HG02642 (cell line): ENCODE results near the gene SSR2.

Source experiments
- ATAC-seq: cut with Tn5 transposase; IDR thresholded peaks from one replicate; pipeline ENCODE4 v1.9.1; 2021; ENCODE audit warnings: mild to moderate bottlenecking; ENCODE audit not compliant: unreplicated experiment, poor library complexity

Gene SSR2

DNA sequence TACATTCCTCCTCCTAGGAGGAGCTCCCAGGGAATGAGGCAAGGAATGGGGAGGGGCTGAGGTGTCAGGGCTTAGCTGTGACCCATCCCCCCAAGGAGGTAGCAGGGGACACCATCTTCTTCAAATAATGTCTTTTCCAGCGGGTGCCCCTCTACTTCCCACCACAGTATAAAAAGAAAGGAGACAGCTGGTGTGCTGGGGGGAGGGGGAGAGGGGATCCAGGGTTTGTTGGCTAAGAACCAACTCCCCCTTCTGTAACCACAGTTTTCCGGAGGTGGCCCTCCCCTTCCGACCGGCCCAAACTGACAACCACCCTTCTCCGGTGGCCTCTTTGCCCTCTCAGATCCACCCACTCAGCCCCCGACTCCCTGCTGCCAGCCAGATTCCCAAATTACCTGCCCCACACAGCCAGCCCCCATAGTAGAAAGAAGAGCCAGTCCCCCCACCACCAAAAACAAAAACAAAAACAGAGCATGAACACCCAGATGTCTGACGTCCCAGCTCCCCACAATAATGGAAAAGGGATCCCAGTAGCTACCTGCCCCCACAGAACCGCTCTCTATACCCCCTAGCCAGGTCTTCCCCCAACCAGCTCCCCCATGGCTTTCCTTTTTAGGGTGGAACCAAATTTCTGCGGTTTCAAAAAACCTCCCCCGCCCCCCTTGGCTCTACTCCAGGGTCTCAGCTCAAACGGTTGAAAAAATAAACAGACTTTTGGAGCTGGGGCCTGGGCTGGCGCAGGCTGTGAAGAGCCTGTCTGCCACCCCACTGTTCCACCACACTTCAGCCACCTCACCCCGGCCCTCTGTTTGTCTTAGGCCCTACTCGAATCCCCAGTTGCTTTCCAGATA is 44.5 kb downstream of the SSR2 start:
- no peak for ATAC-seq

DNA sequence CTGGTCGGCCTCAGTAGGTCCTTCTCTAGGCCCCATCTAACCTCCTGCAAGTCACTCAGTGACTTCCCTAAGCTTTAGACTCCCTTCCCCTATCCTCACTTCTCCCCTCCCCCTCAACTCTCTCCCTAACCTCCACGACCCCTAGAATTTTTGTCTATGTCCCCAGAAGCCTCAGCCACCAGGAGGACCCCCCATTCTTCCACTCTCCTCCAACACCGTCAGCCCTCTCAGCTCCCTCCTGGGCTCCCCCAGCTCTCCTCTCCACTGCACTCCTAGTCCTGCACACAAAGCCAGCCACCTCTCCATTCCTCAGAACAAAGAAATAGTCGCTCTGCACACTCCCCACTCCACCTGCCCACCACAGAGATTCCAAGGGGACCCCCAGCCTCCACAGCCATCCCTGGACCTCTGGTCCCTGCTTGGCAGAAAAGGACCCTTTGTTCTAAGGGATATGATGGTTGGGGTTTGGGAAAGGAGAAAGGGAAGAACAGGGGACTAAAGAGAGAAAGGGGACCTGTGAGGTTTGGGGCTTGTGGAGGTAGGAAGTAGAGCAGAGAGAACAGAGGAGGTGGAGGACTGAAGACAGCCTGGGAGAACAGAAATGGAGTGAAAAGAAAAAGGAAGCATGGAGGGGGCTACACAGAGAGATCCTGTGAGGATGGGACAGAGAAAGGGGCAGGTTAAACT is 45.2 kb downstream of the SSR2 start:
- no peak for ATAC-seq

DNA sequence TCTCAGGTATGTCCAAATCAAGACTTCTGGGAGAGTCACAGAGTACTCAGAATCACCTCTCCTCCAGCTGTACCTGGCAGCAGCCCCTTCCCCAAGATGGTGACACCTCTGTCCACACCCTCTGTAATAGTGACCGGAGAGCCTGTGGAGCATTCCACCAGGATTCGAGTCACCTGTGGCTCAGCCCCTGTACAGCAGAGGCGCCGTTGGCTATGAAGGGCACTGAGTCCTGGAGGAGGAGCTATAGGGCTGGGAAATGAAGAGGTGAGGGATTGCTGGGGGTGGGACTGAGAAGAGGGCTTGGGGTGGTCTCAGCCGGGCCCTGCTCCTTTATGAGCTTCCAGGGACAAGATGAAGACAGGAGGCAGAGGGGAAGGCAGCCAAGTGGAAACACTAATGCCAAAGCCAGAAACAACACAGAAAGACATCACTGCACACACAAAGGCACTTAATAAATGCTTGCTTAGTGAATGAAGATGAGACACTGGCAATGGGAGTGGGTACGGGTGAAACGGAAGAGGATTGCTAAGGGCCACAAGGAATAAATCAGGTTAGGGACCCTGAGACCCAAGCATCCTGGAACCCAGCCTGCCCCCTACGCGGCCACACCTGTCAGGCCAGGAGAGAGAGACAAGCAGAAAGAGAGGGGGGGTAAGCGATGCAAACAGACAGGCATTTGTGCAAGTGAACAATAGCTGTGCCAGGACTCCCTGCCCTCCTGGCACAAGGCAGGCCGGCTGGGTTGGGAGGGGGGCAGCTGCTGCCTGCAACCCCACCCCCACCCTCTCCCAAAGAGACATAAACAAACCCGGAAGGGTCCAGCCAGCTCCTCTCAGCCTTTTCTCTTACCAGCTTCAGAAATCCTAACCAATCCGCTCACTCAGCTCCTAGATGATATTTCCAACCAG is 46.3 kb downstream of the SSR2 start:
- ATAC-seq, result no peak

DNA sequence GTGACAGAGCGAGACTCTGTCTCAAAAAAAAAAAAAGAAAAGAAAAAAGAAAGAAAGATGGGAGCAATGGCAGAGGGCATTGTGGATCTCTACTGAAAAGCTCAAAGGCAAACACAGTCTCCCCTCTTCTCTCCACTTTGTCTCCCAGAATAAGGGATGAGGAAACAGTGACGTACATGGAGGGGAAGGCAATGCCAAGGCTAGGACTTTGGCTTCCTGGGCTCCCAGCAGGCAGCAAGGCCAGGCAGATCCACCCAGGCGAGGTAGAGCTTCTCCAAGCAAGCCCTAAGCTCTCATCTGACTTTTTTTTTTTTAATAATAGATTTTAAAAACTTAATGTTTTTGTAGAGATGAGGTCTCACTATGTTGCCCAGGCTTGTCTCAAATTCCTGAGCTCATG is 47.0 kb downstream of the SSR2 start:
- no peak for ATAC-seq

DNA sequence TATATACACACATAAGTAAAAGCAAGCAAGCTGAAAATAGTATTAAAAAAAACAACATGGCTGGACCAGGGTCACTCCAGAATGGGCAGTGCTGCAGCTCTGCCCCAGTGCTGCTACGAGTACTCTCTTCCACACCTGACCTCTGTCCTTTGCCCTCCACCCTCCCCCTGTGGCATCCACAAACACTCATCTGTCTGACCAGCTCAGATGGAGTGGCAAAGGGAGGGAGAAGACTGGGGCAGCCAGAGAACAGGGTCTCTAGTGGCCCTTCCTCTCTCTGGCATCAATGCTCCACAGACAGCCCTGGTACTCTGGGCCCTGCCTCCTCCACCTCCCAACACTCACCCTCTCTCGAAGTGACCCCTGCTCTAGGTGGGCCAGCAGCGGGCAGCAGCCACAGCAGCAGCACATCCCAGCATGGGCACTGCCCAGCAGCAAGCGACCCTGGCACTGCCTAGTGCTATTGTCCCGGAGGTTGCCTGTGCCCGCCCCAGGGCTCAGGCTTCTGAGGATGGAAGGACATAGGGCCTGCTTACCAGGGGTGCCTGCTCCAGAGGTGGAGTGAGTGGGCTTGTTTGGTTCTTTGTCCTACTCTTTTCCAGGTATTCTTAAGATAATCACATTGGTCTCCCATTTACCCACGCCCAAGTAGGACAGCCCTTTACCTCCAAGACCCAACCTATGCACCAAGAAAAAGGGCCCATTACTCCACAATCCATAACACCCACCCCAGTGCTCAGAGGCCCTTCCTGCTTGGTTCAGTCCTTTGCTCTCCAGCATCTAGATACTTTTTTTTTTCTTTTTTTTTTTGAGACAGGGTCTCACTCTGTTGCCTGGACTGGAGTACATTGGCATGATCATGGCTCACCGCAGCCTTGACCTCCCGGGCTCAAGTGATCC is 48.6 kb downstream of the SSR2 start:
- ATAC-seq, result no peak

DNA sequence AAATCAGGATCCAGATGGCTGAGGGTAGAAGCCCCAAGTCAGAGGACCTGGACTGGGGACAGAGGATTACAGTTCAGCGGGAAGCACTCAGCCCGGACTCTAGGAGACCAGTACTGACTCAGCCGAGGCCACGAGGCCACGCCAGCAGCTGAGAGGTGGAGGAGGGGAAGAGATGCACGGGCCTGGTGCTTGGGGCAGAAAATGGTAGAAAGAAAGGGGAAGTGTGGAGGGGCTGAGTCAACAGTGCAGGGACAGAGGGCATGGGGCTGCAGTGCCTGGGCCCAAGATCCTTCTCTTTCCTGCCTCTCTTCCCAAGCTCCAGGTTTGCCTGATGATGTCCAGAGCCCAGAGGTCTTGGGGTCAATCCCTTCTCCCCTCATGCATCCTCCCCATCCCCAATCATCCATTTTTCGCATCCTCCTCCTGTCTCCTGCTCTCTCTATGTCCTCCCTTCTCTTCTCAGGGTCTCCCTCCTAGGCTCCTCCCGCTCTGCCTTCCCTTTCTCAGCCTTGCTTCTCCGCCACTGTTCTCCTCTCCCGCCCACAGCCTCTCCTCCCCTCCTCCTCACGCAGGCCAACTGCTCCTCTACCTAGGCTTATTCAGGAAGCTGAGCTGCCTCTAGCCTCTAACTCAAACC is 50.1 kb downstream of the SSR2 start:
- no peak for ATAC-seq

DNA sequence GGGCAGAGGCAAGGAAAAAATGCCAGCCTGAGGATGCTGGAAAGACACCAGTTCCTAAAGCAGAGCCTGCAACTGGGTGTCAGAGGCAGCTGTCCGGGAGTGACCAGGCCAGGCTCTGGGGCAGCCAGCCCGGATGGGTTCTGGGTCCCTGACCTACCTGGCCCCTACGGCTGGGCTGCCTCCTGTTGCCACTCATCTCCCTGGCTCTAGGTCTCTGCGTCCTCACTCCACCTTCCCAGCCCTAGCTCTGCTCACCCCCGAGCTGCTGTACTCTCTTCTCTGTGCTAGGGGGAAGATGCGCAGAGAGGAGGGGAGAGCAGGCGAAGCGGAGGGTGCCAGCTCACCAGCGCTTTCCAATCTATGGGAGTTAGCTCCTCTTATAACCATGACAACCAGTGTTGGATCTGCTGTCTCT is 51.4 kb downstream of the SSR2 start:
- ATAC-seq, result no peak

DNA sequence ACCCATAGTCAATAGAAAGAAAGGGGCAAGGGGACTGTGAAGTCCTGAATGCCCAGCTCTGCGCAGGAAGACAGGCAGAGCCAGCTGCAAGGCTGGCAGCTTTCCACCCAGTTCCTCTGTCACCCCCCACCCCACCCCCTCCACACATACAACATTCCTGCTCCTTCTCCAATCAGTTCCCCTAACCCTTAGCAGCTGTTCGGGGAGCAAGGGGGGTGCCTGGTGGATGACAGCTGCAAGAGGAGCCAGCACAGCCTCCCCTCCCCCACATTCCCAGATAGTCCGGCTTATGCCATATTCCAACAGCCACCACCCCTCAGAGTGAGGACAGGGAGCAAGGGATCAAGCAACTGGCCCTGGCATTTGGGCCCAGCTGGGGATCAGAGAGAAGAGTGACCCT is 52.1 kb downstream of the SSR2 start:
- no peak for ATAC-seq

DNA sequence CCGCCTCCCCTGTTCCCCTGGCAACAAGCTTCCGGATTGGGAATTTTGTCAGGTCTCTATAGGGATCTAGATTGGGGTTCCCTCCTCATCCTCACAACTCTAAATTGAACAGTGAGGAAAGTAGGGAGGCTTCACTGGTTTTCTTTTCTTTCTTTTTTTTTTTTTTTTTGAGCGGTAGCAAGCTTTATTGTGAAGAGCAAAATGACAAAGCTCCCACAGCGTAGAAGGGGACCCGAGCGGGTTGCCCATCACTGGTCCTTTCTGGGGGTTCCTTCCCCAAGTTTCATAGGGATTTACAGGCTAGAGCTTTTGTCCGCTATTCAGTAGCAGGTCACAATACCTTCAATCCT is 52.7 kb downstream of the SSR2 start:
- no peak for ATAC-seq

DNA sequence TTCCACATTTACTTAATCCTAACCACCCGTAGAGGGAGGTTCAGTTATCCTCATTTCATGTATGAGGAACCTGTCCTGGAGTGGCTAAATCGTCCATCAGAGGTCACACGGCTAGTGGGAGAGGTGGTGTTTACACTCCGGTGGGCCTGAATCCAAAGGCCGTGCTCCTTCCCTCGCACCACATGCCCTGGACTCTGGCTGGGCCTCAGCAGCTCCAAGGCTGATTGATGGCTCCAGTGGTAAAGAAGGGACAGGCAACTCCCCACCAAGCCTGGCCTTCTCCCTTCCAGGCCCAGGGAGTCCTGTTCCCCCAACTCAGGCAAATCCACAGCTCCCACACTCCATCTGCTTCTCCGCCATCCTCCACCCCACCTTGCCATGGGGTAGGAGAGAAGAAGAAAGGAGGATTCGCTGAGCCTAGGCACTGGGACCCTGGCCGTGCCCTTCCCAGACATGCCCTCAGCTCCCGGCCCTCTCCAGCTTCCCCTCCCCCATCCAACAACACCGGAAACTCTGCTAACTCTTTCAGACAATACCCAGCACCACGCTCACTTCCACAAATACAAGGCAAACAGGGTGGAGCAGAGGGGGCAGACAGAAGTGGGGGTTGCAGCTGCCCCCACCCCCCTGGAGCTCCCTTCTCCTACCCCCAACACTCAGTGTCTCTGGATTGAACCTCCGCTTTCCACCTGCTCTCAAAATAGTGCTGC is 53.3 kb downstream of the SSR2 start:
- no peak for ATAC-seq

DNA sequence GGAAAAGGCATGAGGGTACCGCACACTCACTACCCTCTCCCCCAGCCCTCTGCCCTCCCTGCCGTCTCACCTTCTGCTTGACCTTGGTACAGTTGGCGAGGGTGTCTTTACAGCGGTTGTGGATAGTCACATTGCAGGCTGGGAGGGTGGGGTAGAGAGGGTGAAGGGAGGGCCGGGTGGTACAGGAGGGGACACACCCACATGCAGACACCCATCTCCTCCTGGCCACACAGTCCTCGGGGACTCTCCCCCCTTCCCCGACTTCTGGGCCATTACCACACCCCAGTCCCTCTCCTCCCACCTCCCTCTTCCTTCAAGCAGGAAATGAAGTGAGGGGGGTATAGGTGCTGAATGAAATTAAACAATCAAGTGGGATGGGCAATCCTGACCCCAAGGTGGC is 54.0 kb downstream of the SSR2 start:
- no peak for ATAC-seq

DNA sequence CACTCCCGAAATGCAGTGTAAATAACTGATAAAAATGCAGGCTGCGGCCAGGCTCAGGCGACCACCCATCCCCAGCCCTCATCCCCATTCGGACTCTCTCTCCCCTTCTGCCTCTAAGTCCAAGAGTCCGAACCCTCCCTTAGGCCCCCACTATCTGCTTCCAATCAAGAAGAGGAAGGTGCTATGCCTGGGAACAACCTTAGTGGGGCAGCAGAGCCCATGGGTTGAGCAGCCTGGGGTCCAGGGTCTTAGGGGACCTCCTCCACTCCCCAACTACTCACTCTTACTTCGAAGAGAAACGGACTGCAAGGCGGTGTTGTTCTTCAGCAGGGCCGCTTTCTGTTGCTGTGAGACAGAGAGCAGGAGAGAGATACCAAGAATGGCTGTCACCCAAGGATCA is 54.6 kb downstream of the SSR2 start:
- ATAC-seq, result no peak

DNA sequence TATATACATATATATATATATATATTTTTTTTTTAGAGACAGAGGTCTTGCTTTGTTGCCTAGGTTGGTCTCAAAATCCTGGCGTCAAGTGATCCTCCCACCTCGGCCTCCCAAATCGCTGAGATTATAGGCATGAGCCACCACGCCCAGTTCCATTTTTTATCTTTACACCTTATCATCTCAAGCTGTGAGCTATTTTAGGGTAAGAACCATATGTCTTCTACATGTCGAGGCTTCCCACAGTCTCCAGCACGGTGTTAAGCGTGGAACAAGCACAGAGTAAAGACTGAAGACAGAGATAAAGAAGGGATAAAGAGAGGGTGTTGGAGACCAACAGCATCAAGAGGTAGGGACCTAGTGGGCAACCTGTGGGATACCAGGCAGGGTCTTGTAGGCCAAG is 56.6 kb downstream of the SSR2 start:
- ATAC-seq, result no peak

DNA sequence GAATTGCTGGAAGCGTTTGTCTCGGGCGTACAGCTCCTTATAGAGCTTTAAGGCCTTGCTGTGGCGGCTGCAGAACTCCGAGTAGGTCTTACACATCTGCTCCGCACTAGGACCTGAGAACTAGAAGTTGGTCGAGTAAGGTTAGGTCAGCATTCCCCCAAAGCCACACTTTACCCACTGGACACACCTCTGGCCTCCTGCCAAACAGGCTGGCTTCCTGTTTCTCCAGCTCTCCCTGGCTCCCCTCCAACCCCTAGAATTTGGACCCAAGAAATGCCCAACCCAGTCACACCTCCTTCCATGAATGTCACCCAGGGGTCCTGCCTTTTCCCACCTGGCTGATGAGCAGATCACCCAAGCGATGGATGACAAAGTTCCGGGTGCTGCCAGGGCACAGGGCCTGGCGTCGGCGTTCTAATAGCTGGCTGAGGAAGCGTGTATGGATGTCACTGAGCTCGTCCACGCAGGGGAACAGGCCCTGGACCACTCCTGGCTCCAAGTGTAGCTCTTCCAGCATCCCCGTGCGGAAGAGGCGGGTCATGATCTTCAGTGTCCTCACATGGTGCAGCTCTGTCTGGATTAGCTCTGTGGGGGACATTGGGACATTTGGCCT is 58.0 kb downstream of the SSR2 start:
- no peak for ATAC-seq

DNA sequence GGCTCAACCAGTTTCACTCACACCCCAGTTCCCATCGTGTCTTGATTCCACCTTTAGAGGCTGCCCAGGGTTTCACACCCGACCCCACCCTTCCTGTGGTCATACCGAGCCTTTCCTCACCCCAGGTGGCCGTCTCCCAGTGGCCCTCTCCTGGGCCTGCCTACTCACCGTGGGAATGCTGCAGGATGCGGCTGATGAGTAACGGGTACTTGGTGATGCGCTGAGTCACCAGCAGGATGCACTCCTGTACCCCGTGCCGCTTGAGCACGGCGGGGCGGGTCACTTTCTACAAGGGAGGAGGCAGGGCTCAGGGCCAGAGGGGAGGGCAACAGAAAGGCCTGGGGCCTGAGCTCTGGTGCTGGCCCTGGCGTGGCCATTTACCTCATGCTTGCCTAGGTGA is 58.8 kb downstream of the SSR2 start:
- ATAC-seq, result no peak

DNA sequence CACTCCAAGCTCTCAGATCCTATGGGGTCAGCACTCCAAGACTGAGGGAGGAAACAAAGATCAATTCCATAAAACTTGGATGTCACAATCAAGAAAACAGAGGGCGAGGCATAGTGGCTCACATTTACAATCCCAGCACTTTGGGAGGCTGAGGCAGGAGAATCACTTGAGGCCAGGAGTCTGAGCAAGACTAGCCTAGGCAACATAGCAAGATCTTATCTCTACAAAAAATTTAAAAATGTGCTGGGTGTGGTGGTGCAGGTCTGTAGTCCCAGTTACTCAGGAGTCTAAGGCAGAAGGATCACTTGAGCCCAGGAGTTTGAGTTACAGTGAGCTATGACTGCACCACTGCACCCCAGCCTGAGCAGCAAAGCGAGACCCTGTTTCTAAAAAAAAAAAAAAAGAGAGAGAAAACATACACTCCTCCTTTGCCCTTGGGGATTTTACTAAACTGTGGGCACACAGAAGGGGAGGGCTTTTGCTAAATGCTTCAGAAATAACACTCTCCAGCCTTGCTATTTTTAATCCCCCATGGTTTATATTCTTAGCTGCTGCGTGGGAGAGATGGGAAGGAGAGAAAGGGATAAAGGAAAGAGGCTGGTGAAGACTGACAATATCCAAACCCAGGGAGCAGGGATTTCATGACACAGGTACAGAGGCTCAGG is 60.5 kb downstream of the SSR2 start:
- no peak for ATAC-seq
